GM10266 (cell line): ENCODE results near the gene TP53BP2.

Experiments
- DNase-seq: peaks from one replicate; pipeline ENCODE4 v3.0.0; 2012; ENCODE audit errors: extremely low spot score
- CTCF ChIP-seq: IDR thresholded peaks from 2 replicates; pipeline ENCODE4 v1.5.1; 2012; ENCODE audit warnings: mild to moderate bottlenecking, low read depth; ENCODE audit not compliant: control insufficient read depth, insufficient read depth; ENCODE audit errors: missing control alignments

Gene TP53BP2

GRCh38 chr1:223759273-223759672 is 86.5 kb downstream of the TP53BP2 start:
- no peak for TF ChIP-seq CTCF
- no peak for DNase-seq

- TF ChIP-seq CTCF, result no peak
- DNase-seq, result no peak
Observed at GRCh38 chr1:223758734-223759133, 87.0 kb downstream of the TP53BP2 start.

- no peak for DNase-seq
- no peak for TF ChIP-seq CTCF
Observed at GRCh38 chr1:223756806-223757700, 88.7 kb downstream of the TP53BP2 start.

GRCh38 chr1:223755992-223756775 is 89.6 kb downstream of the TP53BP2 start:
- DNase-seq, result no peak
- TF ChIP-seq CTCF, result no peak

GRCh38 chr1:223755432-223755792 is 90.3 kb downstream of the TP53BP2 start:
- DNase-seq, result no peak
- no peak for TF ChIP-seq CTCF

GRCh38 chr1:223754681-223755431 is 90.9 kb downstream of the TP53BP2 start:
- DNase-seq, result no peak
- no peak for TF ChIP-seq CTCF
